Tibial nerve (tissue), 3 donors: ENCODE measurements around the gene KRTAP3-3.

Experiments
- POLR2A ChIP-seq, 2 donors: fragments of 450-650 bp; IDR thresholded peaks; one replicate each; pipeline ENCODE4 v1.6.1; 2017; ENCODE audit warnings: antibody characterized with exemption in 2 of 2, mild to moderate bottlenecking in 2 of 2, moderate library complexity in 2 of 2
- TF ChIP-seq, protein P1 (sequence below), 5 experiments: fragments of 200-600 bp in 3 of 5; fragments of 450-650 bp in 2 of 5; sonication (generic) in 3 of 5; IDR thresholded peaks; one replicate each; pipeline ENCODE4 v1.5.1; 2016 to 2019; ENCODE audit warnings: antibody characterized with exemption in 5 of 5, mild to moderate bottlenecking in 3 of 5, moderate library complexity in 2 of 5

- TF ChIP-seq, protein P1, sequence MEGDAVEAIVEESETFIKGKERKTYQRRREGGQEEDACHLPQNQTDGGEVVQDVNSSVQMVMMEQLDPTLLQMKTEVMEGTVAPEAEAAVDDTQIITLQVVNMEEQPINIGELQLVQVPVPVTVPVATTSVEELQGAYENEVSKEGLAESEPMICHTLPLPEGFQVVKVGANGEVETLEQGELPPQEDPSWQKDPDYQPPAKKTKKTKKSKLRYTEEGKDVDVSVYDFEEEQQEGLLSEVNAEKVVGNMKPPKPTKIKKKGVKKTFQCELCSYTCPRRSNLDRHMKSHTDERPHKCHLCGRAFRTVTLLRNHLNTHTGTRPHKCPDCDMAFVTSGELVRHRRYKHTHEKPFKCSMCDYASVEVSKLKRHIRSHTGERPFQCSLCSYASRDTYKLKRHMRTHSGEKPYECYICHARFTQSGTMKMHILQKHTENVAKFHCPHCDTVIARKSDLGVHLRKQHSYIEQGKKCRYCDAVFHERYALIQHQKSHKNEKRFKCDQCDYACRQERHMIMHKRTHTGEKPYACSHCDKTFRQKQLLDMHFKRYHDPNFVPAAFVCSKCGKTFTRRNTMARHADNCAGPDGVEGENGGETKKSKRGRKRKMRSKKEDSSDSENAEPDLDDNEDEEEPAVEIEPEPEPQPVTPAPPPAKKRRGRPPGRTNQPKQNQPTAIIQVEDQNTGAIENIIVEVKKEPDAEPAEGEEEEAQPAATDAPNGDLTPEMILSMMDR (IDR thresholded peaks at IDR 0.05), result no peak
- no peak for TF ChIP-seq POLR2A (IDR thresholded peaks at IDR 0.05)
These were observed 19.6 kb downstream of the KRTAP3-3 start for GRCh38 chr17:40974366-40974765.
